Osteoblast (primary cell): ENCODE data around the gene PHLDA2. TPM values are rescaled to one million over a fixed set of nuclear protein-coding genes. Genes with fewer than 3 reads are reported as not detected.

ENCODE experiments used
- DNase-seq: peaks from one replicate; pipeline ENCODE4 v3.0.0; 2011; ENCODE audit warnings: low spot score, mixed read lengths; ENCODE audit not compliant: insufficient read length; ENCODE audit errors: missing footprints
- H2AFZ ChIP-seq: 2 replicates; pipeline ENCODE4 v1.6.0; 2011; ENCODE audit warnings: mild to moderate bottlenecking, low read length
- H3K27ac ChIP-seq: 2 replicates; pipeline ENCODE4 v1.5.1; 2011; ENCODE audit warnings: mild to moderate bottlenecking, low read depth, low read length, moderate library complexity
- H3K27me3 ChIP-seq: 2 replicates; pipeline ENCODE4 v1.6.0; 2012; ENCODE audit warnings: mild to moderate bottlenecking, control low read depth, inconsistent platforms, low read length, moderate library complexity; ENCODE audit not compliant: insufficient read depth
- H3K36me3 ChIP-seq: 2 replicates; pipeline ENCODE4 v1.5.1; 2011; ENCODE audit warnings: mild to moderate bottlenecking, low read length, control low read depth, moderate library complexity; ENCODE audit not compliant: insufficient read depth
- H3K4me1 ChIP-seq: 2 replicates; pipeline ENCODE4 v1.5.1; 2011; ENCODE audit warnings: mild to moderate bottlenecking, low read length, control low read depth, moderate library complexity; ENCODE audit not compliant: insufficient read depth
- H3K4me2 ChIP-seq: 2 replicates; pipeline ENCODE4 v1.6.0; 2011; ENCODE audit warnings: mild to moderate bottlenecking, low read length; ENCODE audit not compliant: insufficient read depth
- H3K4me3 ChIP-seq: fragments of 200-600 bp; sonication (generic); 3 replicates; pipeline ENCODE4 v1.5.1; 2012; ENCODE audit warnings: mild to moderate bottlenecking, low read length, inconsistent platforms; ENCODE audit not compliant: insufficient read depth
- H3K79me2 ChIP-seq: 2 replicates; pipeline ENCODE4 v1.6.0; 2012; ENCODE audit warnings: mild to moderate bottlenecking, low read length, control low read depth, inconsistent platforms; ENCODE audit not compliant: insufficient read depth
- H3K9me3 ChIP-seq: 2 replicates; pipeline ENCODE4 v1.5.1; 2011; ENCODE audit warnings: low read depth, low read length, control low read depth
- H4K20me1 ChIP-seq: 2 replicates; pipeline ENCODE4 v1.6.0; 2012; ENCODE audit warnings: mild to moderate bottlenecking, low read length, control low read depth; ENCODE audit not compliant: insufficient read depth
- CTCF ChIP-seq: IDR thresholded peaks from 2 replicates; pipeline ENCODE4 v1.5.1; 2011; ENCODE audit warnings: mild to moderate bottlenecking, low read depth, low read length, moderate library complexity; ENCODE audit errors: extremely low read depth
- total RNA-seq: library from RNA; depleted of rRNA; stranded (reverse); fragments of >200 nt; gene quantifications from 2 replicates; pipeline ENCODE4 v1.2.3, GENCODE V29; 2012

Gene PHLDA2
- total RNA-seq, 1 donor = 2.5 TPM

- Histone ChIP-seq H3K4me2 (no peak overlapping the region), H3K27ac (no peak overlapping the region), H4K20me1 (peaks cover 19% of the 10 kb centered on the region), H3K27me3 (no peaks in the 10 kb centered on the region), H3K9me3 (no peaks in the 10 kb centered on the region), H3K79me2 (peaks cover 81% of the 10 kb centered on the region), H3K4me3 (no peak overlapping the region), H2AFZ (no peak overlapping the region), H3K36me3 (peaks cover 98% of the 10 kb centered on the region), H3K4me1 (no peaks in the 10 kb centered on the region)
- no peak for TF ChIP-seq CTCF
- no peak for DNase-seq
Observed at GRCh38 chr11:2974272-2974671, 45.1 kb upstream of the PHLDA2 start.

- Histone ChIP-seq H3K9me3 (no peaks in the 10 kb centered on the region), H2AFZ (no peak overlapping the region), H3K36me3 (peaks cover 92% of the 10 kb centered on the region), H3K4me3 (no peak overlapping the region), H3K27me3 (no peaks in the 10 kb centered on the region), H3K79me2 (peaks cover 74% of the 10 kb centered on the region), H3K4me2 (no peak overlapping the region), H4K20me1 (peaks cover 11% of the 10 kb centered on the region), H3K4me1 (no peaks in the 10 kb centered on the region), H3K27ac (no peak overlapping the region)
- no peak for TF ChIP-seq CTCF
- DNase-seq = no peak
Observed at GRCh38 chr11:2968341-2968900, 39.2 kb upstream of the PHLDA2 start.

- DNase-seq = no peak
- H3K36me3 ChIP-seq = peaks cover 76% of the 10 kb centered on the region
- H3K4me3 ChIP-seq = no peak overlapping the region
- no peak overlapping the region for H3K4me2 ChIP-seq
- H3K79me2 ChIP-seq = peaks cover 81% of the 10 kb centered on the region
- H3K4me1 ChIP-seq = no peaks in the 10 kb centered on the region
- no peak overlapping the region for H2AFZ ChIP-seq
- H3K9me3 ChIP-seq = no peaks in the 10 kb centered on the region
- H3K27ac ChIP-seq = no peak overlapping the region
- peaks cover 9% of the 10 kb centered on the region for H4K20me1 ChIP-seq
- no peaks in the 10 kb centered on the region for H3K27me3 ChIP-seq
- TF ChIP-seq CTCF = no peak
Observed at GRCh38 chr11:2964782-2965181, 35.6 kb upstream of the PHLDA2 start.

GRCh38 chr11:2963761-2964160 lies 34.5 kb upstream of the PHLDA2 start:
- peaks cover 9% of the 10 kb centered on the region for H4K20me1 ChIP-seq
- H3K79me2 ChIP-seq = peaks cover 81% of the 10 kb centered on the region
- peaks cover 76% of the 10 kb centered on the region for H3K36me3 ChIP-seq

More at GRCh38 chr11:2963761-2964160, 34.5 kb upstream of the PHLDA2 start:
- TF ChIP-seq CTCF = no peak
- Histone ChIP-seq H3K4me1 (no peaks in the 10 kb centered on the region), H3K4me2 (no peak overlapping the region), H2AFZ (no peak overlapping the region), H3K27ac (no peak overlapping the region), H3K9me3 (no peaks in the 10 kb centered on the region), H3K27me3 (no peaks in the 10 kb centered on the region), H3K4me3 (no peak overlapping the region)
- no peak for DNase-seq
